Amniotic epithelial cell (primary cell): ENCODE data around the gene AMDHD1.
A peak's percentile ranks its signal among the peaks of the same experiment; 100 is the strongest.
"Not testable (repeated sequence)": the region's sequence is repeated elsewhere in the genome, so short reads cannot be mapped to it uniquely, and the experiment has no call there.

Experiments
- DNase-seq: peaks from one replicate; pipeline ENCODE4 v3.0.0-alpha.2; 2010; ENCODE audit warnings: low read depth

The AMDHD1 gene

DNA sequence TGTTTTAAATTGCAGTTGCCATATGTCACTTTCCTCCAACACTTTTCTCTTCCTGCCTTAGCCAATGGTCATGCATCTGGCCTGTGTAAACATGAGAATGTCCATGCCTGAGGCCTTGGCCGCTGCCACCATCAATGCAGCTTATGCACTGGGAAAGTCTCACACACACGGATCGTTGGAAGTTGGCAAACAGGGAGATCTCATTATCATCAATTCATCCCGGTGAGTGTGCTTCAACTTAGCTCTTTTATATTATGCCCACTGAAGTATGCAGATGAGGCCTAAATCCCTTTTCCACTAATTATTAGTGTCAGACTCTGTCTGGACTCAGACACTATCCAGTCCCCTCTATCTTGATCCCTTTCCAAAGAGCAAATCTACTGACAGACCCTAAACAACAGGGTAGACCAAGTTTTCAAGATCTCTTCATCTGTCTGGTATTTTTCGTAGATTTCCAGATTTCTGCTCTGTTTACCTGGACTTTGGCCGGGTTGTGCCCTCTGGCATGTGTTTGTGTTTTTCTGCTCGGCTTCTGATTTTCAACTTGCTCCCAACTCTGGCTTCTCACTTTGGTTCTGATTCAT lies 23.2 kb downstream of the AMDHD1 start:
- DNase-seq, result no peak

DNA sequence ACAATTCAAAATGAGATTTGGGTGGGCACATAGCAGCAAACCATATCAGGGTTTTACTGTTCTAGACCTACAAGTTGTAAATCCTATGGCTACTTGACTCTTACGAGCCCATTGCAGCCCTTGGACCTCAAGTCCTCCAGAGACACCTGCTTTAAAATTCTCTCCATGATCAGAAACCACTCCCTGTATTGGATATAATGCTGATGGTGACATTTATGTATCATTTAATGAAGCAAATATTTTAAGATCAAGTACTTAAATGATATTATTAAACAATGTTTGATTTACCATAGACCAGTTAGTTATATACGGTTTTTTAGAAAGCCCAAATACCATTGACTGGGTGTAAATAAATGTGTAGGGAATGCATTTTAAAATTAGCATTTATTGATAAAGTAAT lies 24.2 kb downstream of the AMDHD1 start:
- no peak for DNase-seq

DNA sequence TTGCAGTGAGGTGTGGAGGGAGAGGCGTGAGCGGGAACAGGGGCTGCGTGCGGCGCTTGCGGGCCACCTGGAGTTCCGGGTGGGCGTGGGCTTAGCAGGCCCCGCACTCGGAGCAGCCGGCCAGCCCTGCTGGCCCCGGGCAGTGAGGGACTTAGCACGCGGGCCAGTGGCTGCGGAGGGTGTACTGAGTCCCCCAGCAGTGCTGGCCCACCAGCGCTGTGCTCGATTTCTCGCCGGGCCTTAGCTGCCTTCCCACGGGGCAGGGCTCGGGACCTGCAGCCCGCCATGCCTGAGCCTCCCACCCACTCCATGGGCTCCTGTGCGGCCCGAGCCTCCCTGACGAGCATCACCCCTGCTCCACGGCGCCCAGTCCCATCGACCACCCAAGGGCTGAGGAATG lies 26.0 kb downstream of the AMDHD1 start:
- DNase-seq, result not testable (repeated sequence)

DNA sequence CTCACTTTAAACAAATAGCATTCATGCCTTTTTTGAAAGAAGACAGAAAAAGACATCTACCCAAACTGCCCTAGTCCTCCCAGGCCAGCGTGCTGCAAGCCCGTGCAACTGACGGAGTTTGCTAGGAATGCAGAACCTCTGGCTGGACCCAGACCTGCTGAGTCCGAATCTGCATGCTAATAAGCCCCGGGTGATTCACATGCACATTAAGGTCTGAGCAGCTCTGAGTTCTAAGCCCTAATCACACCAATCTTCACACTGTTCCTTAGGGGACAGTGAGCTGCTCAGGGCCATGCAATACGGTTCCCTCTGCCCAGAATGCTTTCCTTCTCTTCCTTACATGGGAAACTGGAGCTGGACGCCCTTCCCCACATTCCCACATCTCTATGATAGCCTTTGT lies 27.8 kb downstream of the AMDHD1 start:
- DNase-seq, result peak; percentile 12

DNA sequence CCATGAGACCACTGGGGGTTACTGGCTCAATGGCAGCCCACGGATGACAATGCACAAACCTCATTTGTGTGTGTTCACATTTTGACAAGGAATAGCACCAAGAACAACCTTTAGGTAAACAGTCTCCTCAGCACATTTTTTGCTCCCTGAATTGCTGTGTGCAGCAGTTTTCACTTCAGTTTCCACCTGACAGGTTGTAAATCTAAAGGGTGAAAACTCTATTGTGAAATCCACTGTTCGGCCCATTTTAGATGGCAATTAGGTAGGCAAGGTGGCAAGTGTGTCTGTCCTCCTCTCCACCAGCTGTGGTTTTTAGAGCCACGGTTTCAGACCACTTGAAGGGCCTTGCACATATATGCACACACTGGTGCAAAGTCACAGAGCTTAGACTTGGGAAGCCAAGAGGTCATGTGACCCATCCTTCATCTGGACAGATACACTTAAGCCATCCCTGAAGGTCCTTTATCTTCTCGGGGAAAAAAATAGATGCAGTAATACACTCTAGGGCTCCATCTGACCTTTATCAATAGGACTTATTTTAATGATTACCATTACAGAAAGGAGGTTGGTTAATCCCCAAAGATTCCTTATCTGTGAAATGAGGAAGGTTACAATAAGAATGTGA lies 29.8 kb downstream of the AMDHD1 start:
- DNase-seq, result no peak

DNA sequence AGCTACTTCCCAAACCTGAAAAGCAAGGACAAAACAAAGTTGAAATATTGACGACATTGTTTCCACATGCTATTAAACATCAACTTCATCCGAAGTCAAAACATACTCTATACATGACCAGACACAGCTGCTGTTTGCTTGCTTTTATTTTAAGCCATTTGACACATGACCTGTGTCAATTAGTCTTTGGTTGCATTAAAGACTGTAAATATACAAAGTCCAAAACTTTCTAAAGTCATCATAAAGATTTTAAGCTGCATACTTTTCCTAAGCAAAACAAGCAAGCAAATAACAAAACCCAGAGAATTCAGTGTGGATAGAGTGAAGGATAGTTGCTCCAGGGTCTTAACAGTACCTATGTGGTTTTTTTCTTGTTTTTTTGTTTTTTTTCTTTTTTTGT lies 31.2 kb downstream of the AMDHD1 start:
- no peak for DNase-seq

DNA sequence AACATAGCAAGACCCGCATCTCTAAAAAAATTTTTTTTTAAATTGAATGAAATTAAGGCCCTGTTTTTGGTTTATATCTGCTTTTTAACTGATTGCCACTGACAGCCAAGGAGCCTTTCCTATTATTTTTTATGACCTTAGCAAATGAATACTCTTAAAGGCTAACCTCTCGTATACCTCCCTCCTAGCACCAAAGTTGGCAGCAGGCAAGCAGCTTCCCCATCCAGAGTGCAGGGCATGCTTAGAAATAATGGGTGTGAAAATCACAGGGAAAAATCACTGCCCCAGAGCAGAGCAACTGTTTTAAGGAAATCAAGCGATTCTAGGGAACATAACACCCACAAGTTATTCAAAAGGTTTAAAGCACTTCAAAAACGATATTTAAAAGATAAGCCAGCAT lies 32.4 kb downstream of the AMDHD1 start:
- DNase-seq, result no peak

DNA sequence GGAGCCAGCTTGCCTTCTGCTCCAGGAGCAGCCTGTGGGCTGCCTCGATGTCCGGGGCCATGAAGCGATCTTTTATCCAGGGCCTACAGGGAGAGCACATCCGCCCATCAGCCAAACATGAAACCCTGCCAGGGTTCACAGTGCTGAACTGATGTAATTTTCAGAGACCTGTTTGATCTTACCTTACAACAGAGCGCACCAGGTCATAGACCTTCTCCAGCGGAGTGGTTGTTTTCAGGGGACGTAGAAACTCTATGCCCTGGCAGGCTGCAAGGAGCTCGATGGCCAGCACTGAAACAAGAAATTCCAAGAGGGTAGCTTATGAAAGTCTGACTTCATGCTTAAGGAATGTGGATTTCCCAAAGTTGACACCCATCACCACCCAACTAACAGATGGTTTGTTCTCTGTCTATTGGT lies 33.3 kb downstream of the AMDHD1 start:
- DNase-seq, result peak; percentile 29

DNA sequence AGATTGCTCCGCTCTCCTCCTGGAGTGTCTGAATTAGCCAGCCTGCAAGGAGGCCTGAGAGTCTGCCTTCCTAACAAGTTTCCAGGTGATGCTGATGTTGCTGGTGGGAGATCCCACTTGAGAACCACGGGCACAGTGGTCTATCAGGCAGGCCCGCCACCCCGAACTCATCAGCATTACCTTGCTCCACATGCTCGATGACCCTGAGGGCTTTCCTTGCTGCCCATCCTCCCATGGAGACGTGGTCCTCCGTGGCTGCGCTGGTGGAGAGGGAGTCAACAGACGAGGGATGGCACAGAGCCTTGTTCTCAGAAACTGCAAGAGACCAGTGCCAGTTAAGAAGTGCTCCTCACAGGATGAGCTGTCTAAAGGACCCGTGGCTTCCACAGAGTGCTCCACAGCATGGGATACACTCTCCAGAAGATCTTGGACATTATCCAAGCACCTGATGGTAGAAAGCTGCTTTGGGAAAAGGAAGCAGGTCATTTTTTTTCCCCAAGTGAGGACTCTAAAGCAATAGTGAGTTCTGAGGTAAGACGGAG lies 34.7 kb downstream of the AMDHD1 start:
- DNase-seq, result no peak

DNA sequence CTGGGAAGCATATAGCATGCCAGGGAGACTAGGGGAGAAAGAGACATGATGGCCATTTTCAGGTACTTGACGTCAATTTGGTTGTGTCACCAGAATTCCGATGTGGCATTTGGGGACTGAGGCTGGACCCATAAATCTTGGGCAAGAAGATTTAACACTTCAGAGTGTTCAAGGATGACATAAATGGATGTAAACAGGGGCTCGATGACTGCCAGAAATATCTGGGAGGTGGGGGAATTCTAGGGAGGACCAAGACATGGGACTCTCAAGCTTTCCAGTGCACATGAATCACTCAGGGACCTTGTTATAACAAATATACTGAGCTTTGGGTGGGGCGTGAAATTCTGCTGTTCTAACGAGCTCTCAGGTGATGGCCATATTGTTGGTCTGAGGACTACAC lies 35.2 kb downstream of the AMDHD1 start:
- DNase-seq, result no peak

DNA sequence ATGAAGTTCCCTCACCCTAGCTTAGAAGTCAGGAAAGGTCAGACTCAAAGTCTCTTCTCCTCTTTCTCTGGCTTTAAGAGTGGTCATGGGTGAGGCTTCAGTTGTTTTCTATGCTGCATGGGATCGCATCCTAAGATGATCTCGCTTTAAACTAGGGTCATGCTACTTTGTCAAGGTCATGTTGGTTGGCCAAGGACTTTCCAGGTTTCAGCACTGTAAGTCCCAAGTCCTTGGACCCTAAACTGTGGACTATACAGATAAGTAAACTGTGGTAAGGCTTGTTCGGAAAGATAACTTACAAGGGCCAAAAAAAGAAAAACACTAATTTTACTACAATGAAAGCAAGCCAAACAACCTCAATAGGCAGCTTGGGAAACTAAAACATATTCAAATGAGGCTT lies 35.6 kb downstream of the AMDHD1 start:
- DNase-seq, result no peak

DNA sequence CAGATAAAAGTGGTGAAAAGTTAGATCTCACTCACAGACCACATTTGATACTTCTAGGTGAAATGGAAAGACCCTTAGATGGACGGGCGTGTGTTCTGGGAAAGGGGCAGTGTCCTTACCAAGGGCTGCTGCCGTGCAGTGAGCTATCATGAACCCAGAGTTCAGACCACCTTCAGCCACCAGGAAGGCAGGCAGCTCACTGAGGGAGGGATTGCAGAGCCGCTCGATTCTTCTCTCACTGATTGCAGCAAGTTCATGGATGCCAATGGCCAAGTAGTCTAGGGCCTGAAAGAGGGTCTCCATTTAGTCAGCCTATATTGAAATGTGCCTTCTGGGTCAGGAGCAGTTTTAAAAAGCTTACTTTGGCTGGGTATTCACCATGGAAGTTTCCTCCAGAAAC lies 37.3 kb downstream of the AMDHD1 start:
- DNase-seq, result no peak

DNA sequence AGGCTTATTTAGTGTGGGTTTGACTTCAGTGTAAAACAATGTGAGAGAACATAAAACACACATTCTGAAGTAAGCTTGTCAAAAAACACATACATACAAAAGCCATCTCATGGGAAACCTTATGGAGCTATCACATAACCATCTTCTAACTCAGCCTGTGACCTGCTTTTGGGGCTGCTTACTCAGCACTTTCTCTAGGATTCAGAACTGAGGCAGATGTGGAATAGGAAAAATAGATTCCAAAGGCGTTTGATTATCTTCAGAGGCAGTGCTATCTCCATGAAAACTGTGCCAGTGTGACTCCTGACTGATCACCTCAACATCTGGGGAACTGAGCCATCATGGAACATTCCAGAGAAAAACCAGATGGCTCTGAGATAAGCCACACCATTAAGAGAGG lies 39.5 kb downstream of the AMDHD1 start:
- DNase-seq, result no peak

DNA sequence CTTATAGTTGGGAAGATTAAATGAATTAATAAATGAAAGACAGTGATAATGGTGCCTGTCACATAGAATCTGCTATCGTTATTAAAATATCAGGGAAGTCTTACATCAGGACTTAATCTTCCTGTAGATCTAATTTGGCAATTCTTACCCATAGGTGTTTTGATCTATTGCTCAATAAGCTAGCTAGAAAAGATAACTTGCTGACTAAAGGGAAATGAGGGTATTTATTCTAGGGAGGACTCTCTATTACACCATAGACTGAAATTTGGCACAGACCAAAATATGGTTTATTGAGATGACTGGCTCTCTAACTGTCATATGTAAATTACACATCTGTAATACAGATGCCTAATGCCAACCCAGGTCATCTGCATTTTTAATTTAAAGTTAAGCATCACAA lies 41.6 kb downstream of the AMDHD1 start:
- DNase-seq, result no peak

DNA sequence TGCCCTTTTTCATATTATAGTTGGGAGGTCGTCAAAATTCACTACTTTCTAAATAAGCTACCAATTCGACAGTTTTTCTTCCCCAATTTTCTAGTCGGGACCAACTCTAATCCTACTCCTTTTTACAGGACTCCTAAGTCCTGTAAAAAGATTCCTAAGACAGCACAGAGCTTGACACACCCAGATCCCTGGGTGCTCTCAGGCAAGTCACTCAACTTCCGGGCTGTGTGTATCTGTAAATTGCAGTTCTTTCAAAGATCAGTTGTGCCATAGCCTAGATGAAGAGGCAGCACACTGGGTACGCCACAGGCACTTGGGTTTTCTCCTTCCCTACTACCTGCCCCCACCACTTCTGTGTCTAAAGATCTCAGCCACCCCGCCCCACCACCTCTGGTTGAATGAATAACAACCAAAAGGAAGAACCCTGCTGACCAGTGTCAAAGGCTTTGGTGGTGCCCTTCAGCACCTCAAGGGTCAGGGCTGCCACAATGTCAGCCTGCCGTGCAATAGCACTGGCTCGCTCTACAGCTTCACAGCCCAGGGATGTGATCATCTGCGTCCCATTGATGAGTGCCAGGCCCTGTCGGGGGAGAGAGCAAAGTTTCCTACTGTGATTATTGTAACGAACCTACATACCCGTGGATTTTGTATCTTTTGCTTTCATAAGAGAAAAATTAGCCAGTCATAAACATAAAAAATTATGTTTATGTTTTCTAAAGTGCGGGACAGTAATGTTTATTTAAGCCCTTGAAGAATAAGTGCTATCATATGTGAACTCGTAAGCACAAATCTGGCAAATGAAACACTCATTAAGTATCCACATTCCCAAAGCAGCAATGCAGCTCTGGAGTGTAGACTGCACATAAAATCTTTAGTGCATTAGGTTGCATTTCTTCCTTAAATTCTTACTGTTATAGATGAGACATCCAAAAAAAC lies 43.8 kb downstream of the AMDHD1 start:
- no peak for DNase-seq

DNA sequence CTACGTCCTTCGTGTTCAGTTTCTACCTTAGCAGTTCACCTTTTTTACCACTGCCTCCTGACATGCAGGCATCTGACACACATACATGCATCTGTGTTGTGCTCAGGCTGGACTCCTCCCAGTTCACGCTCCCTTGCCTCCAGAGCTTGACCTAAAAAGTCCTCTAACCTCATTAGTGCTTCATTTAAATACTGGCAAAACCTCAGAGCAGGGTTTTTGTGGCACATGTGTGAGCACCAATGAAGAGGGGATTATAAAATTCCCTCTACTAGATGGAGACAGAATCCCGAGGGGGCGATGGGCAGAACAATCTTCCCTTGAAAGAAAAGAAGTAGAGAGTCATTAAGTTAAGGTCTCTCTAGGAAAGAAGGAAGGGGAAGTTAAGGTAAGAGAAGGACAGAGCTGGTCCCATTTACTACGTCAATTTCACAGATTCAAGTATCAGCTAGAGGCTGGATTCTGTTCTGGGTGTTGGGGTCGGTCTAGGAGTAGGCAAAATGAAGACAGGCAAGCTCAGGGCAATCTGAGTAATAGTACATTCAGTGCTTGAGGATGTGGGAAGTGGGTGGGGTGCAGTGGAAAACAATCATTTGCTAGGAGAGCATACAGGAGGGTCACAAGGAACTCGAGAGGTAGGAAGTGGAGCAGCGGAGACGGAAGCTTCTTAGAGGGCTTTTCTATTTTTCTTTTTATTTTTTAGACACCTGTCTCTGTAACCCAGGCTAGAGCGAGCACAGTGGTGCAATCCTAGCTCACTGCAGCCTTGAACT lies 45.6 kb downstream of the AMDHD1 start:
- DNase-seq, result no peak

DNA sequence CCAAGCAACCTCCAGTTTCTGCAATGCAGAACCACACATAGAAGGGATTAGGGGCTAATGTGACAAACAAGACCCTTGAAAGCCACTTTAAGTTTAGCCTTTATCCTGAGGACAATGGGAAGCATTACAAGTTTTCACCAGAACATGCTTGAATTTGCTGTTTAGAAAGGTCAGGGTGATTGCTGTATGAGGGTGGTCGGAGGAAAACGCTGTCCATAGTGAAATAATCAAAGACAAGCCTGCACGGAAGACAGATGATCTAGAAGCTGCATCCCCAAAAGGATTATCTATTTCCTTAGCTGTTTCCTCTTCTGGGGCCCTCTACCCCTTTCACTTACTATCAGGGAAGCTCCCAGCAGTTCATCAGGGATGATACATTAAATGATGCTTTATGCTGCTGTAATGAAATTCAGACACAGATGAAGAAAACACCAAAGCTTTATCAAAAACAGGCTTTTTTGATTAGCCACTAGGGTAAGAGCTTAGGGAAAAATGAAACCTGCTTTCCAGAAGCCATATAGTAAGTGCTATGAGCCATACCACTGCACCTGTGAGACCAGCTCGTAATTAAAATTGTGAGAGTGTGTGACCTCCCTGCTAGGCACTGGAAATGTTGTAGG lies 46.5 kb downstream of the AMDHD1 start:
- DNase-seq, result no peak

DNA sequence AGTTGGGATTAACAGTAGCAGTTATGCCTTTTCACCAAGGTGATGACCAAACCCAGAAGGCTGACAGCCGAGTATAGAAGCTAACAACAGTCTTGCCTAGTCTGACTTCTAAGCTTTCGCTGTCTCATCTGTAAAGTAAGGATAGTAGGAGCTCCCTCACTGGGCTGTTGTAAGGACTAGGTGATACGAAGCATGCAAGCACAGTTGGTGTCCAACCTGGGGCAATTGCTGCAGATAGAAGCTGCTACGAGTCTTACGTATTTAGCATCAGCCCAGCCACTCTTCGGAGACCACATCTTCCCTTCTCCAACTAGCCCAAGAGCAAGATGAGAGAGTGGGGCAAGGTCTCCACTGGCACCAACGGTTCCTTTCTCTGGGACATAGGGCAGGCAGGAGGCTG lies 47.0 kb downstream of the AMDHD1 start:
- DNase-seq, result no peak

DNA sequence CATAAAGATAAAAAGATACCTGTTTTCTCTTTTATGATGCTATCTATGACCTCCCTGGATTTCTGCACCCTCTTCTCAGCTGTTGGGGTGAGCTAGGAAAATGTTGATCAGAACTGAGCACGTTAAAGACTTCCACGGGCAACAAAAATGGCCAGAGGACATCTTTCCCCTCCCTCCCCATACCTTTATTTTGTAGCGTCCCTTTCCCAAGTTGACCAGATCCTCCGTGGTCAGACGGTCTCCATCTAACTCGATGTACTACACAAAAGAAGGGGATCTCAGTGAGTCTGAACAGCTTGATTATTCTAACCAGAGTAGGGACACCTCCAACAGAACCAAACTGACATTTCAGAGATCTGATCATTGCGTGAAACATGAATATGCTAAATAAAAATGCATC lies 50.8 kb downstream of the AMDHD1 start:
- DNase-seq, result no peak

DNA sequence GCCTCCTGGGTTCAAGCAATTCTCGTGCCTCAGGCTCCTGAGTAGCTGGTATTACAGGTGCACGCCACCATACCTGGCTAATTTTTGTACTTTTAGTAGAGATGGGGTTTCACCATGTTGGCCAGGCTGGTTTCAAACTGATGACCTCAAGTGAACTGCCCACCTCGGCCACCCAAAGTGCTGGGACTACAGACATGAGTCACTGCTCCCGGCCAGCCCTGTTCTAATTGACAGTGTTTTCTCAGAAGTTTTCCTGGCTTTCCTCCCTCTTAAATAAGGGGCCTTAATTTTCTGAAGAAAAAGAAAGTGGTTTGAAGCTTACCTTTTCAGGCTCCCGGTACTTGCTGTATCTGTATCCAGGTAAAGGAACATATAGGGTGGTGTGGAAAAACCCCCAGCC lies 51.3 kb downstream of the AMDHD1 start:
- DNase-seq, result peak; percentile 12

DNA sequence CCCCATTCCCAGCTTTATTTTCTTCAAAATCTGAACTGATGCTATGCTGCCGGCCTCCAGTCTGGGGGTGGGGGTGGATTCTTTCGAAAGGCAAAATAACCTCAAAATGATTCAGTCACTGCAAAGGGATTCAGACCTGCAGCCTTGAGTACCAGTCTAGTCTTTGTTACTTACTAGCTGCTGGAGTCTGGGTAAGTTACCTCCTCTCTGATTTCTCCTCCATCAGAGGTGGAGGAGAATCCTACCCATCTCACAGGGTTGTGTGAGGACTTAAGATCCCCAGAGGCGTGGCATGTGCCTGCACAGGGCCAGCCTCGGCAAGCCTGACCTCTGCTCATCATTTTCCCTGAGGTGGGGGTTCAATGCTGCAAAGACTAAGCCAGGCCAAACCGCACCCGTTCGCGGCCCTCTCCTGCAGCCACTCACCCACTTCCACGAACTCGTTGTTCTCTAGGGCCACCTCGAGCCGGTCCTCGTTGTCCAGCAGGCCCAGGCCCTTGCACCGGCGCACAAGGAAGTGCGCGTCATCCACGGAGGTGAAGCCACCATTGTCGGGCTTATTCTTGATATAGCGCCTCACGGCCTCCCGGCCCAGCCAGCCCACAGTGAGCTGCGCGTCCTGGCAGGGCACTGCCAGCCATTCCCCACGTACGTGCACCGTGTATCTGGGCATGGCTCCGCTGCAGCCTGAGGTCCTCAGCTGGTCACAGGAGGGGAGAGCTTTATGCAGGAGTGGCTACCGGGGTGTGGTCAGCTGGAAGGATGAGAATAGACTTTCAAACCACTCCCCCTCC lies 52.3 kb downstream of the AMDHD1 start:
- no peak for DNase-seq
